Suprapubic skin (tissue), 4 donors: ENCODE data around the gene USH1C.

Source experiments
- POLR2A ChIP-seq, 2 donors: fragments of 450-650 bp; IDR thresholded peaks; one replicate each; pipeline ENCODE4 v1.6.1; 2017; ENCODE audit warnings: antibody characterized with exemption in 2 of 2, mild to moderate bottlenecking in 2 of 2, moderate library complexity in 2 of 2
- POLR2AphosphoS5 ChIP-seq, 3 donors: sonication (generic); formaldehyde crosslinking; IDR thresholded peaks; one replicate each; pipeline ENCODE4 v1.6.1; 2017; ENCODE audit warnings: antibody characterized with exemption in 3 of 3
- TF ChIP-seq, protein P1 (sequence below), 2 donors: fragments of 200-600 bp in 1 of 2; fragments of 450-650 bp in 1 of 2; sonication (generic) in 1 of 2; IDR thresholded peaks; one replicate each; pipeline ENCODE4 v1.5.1; 2016 to 2019; ENCODE audit warnings: antibody characterized with exemption in 2 of 2, mild to moderate bottlenecking in 1 of 2, moderate library complexity in 1 of 2

GRCh38 chr11:17578296-17578695 lies 34.1 kb upstream of the USH1C start:
- TF ChIP-seq, protein P1, sequence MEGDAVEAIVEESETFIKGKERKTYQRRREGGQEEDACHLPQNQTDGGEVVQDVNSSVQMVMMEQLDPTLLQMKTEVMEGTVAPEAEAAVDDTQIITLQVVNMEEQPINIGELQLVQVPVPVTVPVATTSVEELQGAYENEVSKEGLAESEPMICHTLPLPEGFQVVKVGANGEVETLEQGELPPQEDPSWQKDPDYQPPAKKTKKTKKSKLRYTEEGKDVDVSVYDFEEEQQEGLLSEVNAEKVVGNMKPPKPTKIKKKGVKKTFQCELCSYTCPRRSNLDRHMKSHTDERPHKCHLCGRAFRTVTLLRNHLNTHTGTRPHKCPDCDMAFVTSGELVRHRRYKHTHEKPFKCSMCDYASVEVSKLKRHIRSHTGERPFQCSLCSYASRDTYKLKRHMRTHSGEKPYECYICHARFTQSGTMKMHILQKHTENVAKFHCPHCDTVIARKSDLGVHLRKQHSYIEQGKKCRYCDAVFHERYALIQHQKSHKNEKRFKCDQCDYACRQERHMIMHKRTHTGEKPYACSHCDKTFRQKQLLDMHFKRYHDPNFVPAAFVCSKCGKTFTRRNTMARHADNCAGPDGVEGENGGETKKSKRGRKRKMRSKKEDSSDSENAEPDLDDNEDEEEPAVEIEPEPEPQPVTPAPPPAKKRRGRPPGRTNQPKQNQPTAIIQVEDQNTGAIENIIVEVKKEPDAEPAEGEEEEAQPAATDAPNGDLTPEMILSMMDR (IDR thresholded peaks at IDR 0.05): no peak
- no peak for TF ChIP-seq POLR2AphosphoS5 (IDR thresholded peaks at IDR 0.05)
- no peak for TF ChIP-seq POLR2A (IDR thresholded peaks at IDR 0.05)
